Neural crest cell (in vitro differentiated cells): ENCODE data around the gene REPS2. TPM values are rescaled to one million over a fixed set of nuclear protein-coding genes. Genes with fewer than 3 reads are reported as not detected.
A peak's percentile ranks its signal among the peaks of the same experiment; 100 is the strongest.

Source experiments
- DNase-seq: peaks from one replicate; pipeline ENCODE4 v3.0.0; 2021; ENCODE audit warnings: low read depth, mixed read lengths, low spot score
- H3K27ac Mint-ChIP-seq: one replicate; pipeline ENCODE4 v1.8.0; 2021; ENCODE audit warnings: mild to moderate bottlenecking, mixed read lengths; ENCODE audit not compliant: unreplicated experiment
- H3K27me3 Mint-ChIP-seq: 2 replicates; pipeline ENCODE4 v1.8.0; 2021; ENCODE audit warnings: low read depth, mild to moderate bottlenecking, mixed read lengths
- H3K36me3 Mint-ChIP-seq: 2 replicates; pipeline ENCODE4 v1.8.0; 2021; ENCODE audit warnings: low read depth, mild to moderate bottlenecking, mixed read lengths
- H3K4me1 Mint-ChIP-seq: 2 replicates; pipeline ENCODE4 v1.8.0; 2021; ENCODE audit warnings: mixed read lengths
- H3K4me3 Mint-ChIP-seq: one replicate; pipeline ENCODE4 v1.8.0; 2021; ENCODE audit warnings: mild to moderate bottlenecking, mixed read lengths
- H3K9me3 Mint-ChIP-seq: 2 replicates; pipeline ENCODE4 v1.8.0; 2021; ENCODE audit warnings: mixed read lengths
- total RNA-seq: library from RNA; stranded (reverse); gene quantifications from 2 replicates; pipeline ENCODE4 v1.2.1, GENCODE V29; 2021
- TF ChIP-seq, protein P1 (sequence below): fragments of 200-600 bp; sonication (generic); conservative IDR thresholded peaks from 2 replicates; pipeline ENCODE4 v1.5.0; 2021; ENCODE audit warnings: antibody characterized with exemption, mild to moderate bottlenecking

REPS2 gene
- total RNA-seq, 1 donor from 2014 or later, result 0.58 TPM

DNA sequence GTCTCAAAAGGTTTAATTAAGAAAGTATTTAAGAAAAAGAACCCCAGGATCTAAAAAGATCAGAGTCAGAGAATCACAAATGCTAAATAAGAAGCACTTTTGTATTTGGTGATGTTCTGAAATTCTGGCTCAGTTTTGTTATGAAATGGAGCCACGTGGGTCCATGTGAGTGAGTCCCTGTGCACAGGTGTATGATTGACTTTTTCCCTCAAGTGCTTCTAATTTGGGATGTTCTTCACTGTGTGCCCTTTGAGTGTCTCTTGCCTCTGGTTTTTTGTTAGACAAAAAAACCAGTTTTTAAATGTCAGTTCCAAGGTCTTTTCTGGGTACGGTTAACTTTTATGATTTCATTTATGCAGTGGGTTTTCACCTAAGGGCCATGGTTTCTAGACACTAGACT is 44.4 kb downstream of the REPS2 start:
- Mint-ChIP-seq H3K27ac (no peak overlapping the region), H3K36me3 (no peaks in the 10 kb centered on the region), H3K9me3 (no peaks in the 10 kb centered on the region), H3K4me3 (no peak overlapping the region), H3K4me1 (peaks cover 13% of the 10 kb centered on the region), H3K27me3 (peaks cover 10% of the 10 kb centered on the region)
- DNase-seq, result no peak
- TF ChIP-seq, protein P1, sequence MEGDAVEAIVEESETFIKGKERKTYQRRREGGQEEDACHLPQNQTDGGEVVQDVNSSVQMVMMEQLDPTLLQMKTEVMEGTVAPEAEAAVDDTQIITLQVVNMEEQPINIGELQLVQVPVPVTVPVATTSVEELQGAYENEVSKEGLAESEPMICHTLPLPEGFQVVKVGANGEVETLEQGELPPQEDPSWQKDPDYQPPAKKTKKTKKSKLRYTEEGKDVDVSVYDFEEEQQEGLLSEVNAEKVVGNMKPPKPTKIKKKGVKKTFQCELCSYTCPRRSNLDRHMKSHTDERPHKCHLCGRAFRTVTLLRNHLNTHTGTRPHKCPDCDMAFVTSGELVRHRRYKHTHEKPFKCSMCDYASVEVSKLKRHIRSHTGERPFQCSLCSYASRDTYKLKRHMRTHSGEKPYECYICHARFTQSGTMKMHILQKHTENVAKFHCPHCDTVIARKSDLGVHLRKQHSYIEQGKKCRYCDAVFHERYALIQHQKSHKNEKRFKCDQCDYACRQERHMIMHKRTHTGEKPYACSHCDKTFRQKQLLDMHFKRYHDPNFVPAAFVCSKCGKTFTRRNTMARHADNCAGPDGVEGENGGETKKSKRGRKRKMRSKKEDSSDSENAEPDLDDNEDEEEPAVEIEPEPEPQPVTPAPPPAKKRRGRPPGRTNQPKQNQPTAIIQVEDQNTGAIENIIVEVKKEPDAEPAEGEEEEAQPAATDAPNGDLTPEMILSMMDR, result no peak

DNA sequence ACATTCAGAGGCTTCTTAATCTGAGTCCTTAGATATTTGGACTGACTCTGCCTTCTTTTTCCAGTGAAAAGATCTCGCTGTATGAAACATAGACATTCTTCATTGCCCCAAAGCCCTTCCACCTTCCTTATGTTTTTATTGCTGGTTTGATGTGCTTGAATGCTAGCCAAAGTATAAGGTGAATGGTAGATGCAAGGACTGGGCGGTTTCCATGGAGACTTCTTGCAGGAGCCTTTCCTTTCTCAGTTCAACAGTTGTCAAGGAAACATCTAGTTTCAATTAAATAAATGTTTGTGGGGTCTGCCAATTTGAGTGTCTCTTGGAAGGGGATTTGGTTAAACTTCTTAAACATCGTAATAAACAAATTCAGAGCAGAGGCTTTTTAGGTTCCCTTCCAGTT is 46.0 kb downstream of the REPS2 start:
- no peak for DNase-seq
- peaks cover 13% of the 10 kb centered on the region for H3K27me3 Mint-ChIP-seq
- H3K9me3 Mint-ChIP-seq, result no peaks in the 10 kb centered on the region
- TF ChIP-seq, protein P1, result no peak
- H3K4me1 Mint-ChIP-seq, result peaks cover 18% of the 10 kb centered on the region
- no peaks in the 10 kb centered on the region for H3K36me3 Mint-ChIP-seq
- H3K4me3 Mint-ChIP-seq, result no peak overlapping the region
- no peak overlapping the region for H3K27ac Mint-ChIP-seq

DNA sequence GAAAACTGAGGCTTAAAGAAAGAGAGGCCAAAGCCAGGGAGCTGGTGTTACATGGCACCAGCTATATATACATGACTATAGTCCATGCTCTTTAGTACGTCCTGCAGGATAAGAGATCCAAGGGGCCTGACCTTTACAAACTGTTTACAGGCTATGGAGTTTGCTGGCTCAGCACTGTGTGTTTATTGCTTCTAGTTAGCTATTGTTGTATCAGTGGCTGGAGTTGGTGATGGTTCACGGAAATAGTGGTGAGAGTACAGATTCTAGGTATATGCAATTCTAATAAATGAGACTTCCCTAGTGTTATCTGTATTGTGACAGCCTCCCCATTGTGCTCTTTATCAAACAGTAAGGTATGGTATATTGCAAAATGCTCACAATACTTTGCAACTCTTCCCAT is 46.5 kb downstream of the REPS2 start:
- no peaks in the 10 kb centered on the region for H3K9me3 Mint-ChIP-seq
- no peak overlapping the region for H3K4me3 Mint-ChIP-seq
- H3K4me1 Mint-ChIP-seq, result peaks cover 18% of the 10 kb centered on the region
- TF ChIP-seq, protein P1, result no peak
- no peaks in the 10 kb centered on the region for H3K36me3 Mint-ChIP-seq
- H3K27ac Mint-ChIP-seq, result no peak overlapping the region
- no peak for DNase-seq
- H3K27me3 Mint-ChIP-seq, result peaks cover 13% of the 10 kb centered on the region

DNA sequence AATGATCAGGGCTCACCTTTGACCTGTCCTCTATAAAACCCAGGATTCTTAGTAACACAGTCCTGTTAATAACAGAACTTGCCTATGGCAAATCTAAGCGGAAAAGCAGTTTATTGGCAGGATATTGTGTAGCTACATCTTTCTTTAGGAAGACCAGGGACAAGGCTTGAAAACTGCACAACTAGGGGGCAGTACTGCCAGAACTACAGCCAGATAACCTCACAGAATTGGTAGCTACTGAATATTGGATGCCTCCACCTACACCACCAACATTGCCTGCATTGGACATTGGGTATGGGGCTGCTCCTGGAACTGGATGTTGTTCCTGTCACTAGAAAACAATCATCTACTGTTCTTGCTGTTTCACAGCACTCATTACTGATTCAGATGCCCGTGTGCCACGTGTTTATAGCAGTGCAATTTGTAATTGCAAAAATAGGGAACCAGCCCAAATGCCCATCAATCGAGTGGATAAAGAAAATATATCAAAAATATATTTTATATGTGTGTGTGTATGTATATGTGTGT is 47.4 kb downstream of the REPS2 start:
- no peaks in the 10 kb centered on the region for H3K9me3 Mint-ChIP-seq
- H3K4me3 Mint-ChIP-seq, result no peak overlapping the region
- H3K4me1 Mint-ChIP-seq, result peaks cover 18% of the 10 kb centered on the region
- H3K27ac Mint-ChIP-seq, result no peak overlapping the region
- no peaks in the 10 kb centered on the region for H3K36me3 Mint-ChIP-seq
- no peak for DNase-seq
- TF ChIP-seq, protein P1, result peak; percentile 18
- H3K27me3 Mint-ChIP-seq, result peaks cover 13% of the 10 kb centered on the region

DNA sequence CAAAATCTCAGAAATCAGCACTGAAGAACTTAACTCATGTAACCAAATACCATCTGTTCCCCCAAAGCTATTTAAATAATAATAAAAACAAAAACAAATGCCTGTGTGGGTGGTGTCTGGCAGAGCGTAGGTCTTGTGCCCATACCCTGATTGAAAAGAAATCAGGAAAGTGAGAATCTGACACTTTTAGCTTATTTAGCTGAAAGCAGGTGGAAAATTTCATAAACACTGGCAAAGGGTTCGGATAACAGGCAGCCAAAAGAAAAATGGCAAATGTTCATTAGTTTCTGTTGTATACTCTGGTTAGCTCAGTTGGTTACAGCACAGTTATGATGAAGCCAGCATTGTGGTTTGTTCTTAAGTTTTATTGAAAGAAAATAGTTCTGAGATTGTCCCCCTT is 48.3 kb downstream of the REPS2 start:
- H3K27me3 Mint-ChIP-seq, result peaks cover 10% of the 10 kb centered on the region
- peaks cover 18% of the 10 kb centered on the region for H3K4me1 Mint-ChIP-seq
- no peak for DNase-seq
- no peaks in the 10 kb centered on the region for H3K36me3 Mint-ChIP-seq
- TF ChIP-seq, protein P1, result no peak
- no peak overlapping the region for H3K4me3 Mint-ChIP-seq
- no peaks in the 10 kb centered on the region for H3K9me3 Mint-ChIP-seq
- H3K27ac Mint-ChIP-seq, result no peak overlapping the region
